Panc1 (cell line): Measurements from ENCODE around the gene MYH10.

ENCODE experiments used
- CTCF ChIP-seq: fragments of 450-650 bp; IDR thresholded peaks from 2 replicates; pipeline ENCODE4 v1.5.1; 2017; ENCODE audit warnings: mild to moderate bottlenecking
- TCF7L2 ChIP-seq: IDR thresholded peaks from 2 replicates; pipeline ENCODE4 v1.6.1; 2011; ENCODE audit warnings: mild to moderate bottlenecking, low read depth, low read length, inconsistent platforms

- TF ChIP-seq CTCF (no peak), TCF7L2 (no peak)
These were observed 43.1 kb upstream of the MYH10 start for GRCh38 chr17:8673612-8674011.
